Measurements from ENCODE around the gene CDCP1.

The CDCP1 gene

GRCh38 chr3:45145681-45146614 lies at the start of gene CDCP1:
TSS of gene CDCP1 (minus strand) at chr3:45146378. CDS start at chr3:45146287, 91 bp downstream.
- DNase-seq, result no peak

- DNase-seq, result no peak
These were observed 48.6 kb upstream of the CDCP1 start for GRCh38 chr3:45194791-45195190.

- no peak for DNase-seq
These were observed 45.8 kb upstream of the CDCP1 start for GRCh38 chr3:45191924-45192417.

GRCh38 chr3:45191424-45191823 lies 45.2 kb upstream of the CDCP1 start:
- no peak for DNase-seq

- no peak for DNase-seq
These were observed 42.8 kb upstream of the CDCP1 start for GRCh38 chr3:45188719-45189659.

GRCh38 chr3:45187694-45188141 lies 41.5 kb upstream of the CDCP1 start:
- DNase-seq, result no peak

- DNase-seq, result no peak
These were observed 40.7 kb upstream of the CDCP1 start for GRCh38 chr3:45186871-45187270.

GRCh38 chr3:45185461-45185860 lies 39.3 kb upstream of the CDCP1 start:
- no peak for DNase-seq

- no peak for DNase-seq
These were observed 38.9 kb upstream of the CDCP1 start for GRCh38 chr3:45185052-45185451.

- no peak for DNase-seq
These were observed 37.7 kb upstream of the CDCP1 start for GRCh38 chr3:45183872-45184262.

GRCh38 chr3:45182915-45183871 lies 37.0 kb upstream of the CDCP1 start:
- DNase-seq, result no peak

- no peak for DNase-seq
These were observed 35.3 kb upstream of the CDCP1 start for GRCh38 chr3:45181496-45181895.

- DNase-seq, result no peak
These were observed 34.7 kb upstream of the CDCP1 start for GRCh38 chr3:45180899-45181298.

GRCh38 chr3:45180051-45180450 lies 33.9 kb upstream of the CDCP1 start:
- DNase-seq, result no peak

- no peak for DNase-seq
These were observed 33.0 kb upstream of the CDCP1 start for GRCh38 chr3:45179163-45179562.

GRCh38 chr3:45178183-45179023 lies 32.2 kb upstream of the CDCP1 start:
- DNase-seq, result no peak

- DNase-seq, result no peak
These were observed 30.7 kb upstream of the CDCP1 start for GRCh38 chr3:45176912-45177311.

GRCh38 chr3:45174234-45174633 lies 28.1 kb upstream of the CDCP1 start:
- no peak for DNase-seq

GRCh38 chr3:45173776-45174175 lies 27.6 kb upstream of the CDCP1 start:
- DNase-seq, result no peak

- no peak for DNase-seq
These were observed 25.1 kb upstream of the CDCP1 start for GRCh38 chr3:45171283-45171682.

- no peak for DNase-seq
These were observed 23.9 kb upstream of the CDCP1 start for GRCh38 chr3:45170096-45170495.

Data from NCI-H1105 treated with DMSO at 0.1 percent for 48 hours (cell line).